H1 (cell line): Measurements from ENCODE around the gene GTPBP6. TPM values are rescaled to one million over a fixed set of nuclear protein-coding genes. Genes with fewer than 3 reads are reported as not detected.

ENCODE experiments used
- BRCA1 ChIP-seq: IDR thresholded peaks from 2 replicates; pipeline ENCODE4 v1.6.1; 2012; ENCODE audit warnings: low read depth, low read length, improper control_type of control experiment
- CTBP2 ChIP-seq: IDR thresholded peaks from 2 replicates; pipeline ENCODE4 v1.7.0; 2011; ENCODE audit warnings: borderline replicate concordance, mild to moderate bottlenecking, moderate library complexity, mixed read lengths, low read length; ENCODE audit not compliant: insufficient read depth, insufficient read length
- USF2 ChIP-seq: IDR thresholded peaks from 2 replicates; pipeline ENCODE4 v1.6.1; 2011; ENCODE audit warnings: low read length, improper control_type of control experiment
- polyA plus RNA-seq, 7 experiments: library from polyadenylated mRNA; depleted of rRNA in 3 of 7; stranded (reverse) in 5 of 7; unstranded in 2 of 7; fragments of >200 nt in 5 of 7; fragments of 200-250 nt in 2 of 7; gene quantifications; 1 replicate in 5 of 7; 2 replicates in 1 of 7; 4 replicates in 1 of 7; pipeline versions ENCODE4 v1.2.1 to v1.2.3, GENCODE V29; 2011 to 2013; ENCODE audit warnings: missing spikeins in 2 of 7, mixed read lengths in 2 of 7
- total RNA-seq: library from RNA; stranded (reverse); fragmentation: NEBNext Ultra II Directional; extraction: Animal tissue kit (Norgen Biotek cat#: 25700); gene quantifications from 2 replicates; pipeline ENCODE4 v1.2.1, GENCODE V29; 2021

The GTPBP6 gene
- total and polyA plus RNA-seq, 2 of the 8 experiments (the other 6 are each of a cell fraction or from before 2014, with no cell fraction given): 33.9 to 57.1 TPM

GRCh38 chrX:338281-338835 lies 19.8 kb upstream of the GTPBP6 start (continued):
- TF ChIP-seq CTBP2 (no peak), USF2 (no peak), BRCA1 (no peak)
- TF ChIP-seq, all 59 proteins: peak for 0
